Breast epithelium (tissue), 3 donors: ENCODE results near the gene CCDC137.

ENCODE experiments used
- CTCF ChIP-seq, 3 donors: fragments of 450-650 bp; IDR thresholded peaks; one replicate each; pipeline ENCODE4 v1.5.1; 2016 to 2017; ENCODE audit warnings: antibody characterized with exemption in 3 of 3, mild to moderate bottlenecking in 3 of 3, moderate library complexity in 3 of 3
- POLR2A ChIP-seq: fragments of 450-650 bp; IDR thresholded peaks from one replicate; pipeline ENCODE4 v1.6.1; 2016; ENCODE audit warnings: antibody characterized with exemption, mild to moderate bottlenecking, moderate library complexity
- POLR2AphosphoS5 ChIP-seq, 3 donors: sonication (generic); formaldehyde crosslinking; IDR thresholded peaks; one replicate each; pipeline ENCODE4 v1.6.1; 2017; ENCODE audit warnings: antibody characterized with exemption in 3 of 3

GRCh38 chr17:81652906-81653771, 13.4 kb upstream of the CCDC137 start:
- no peak for TF ChIP-seq CTCF (IDR thresholded peaks at IDR 0.05)
- TF ChIP-seq POLR2A: no peak
- TF ChIP-seq POLR2AphosphoS5 (IDR thresholded peaks at IDR 0.05): no peak
